Bronchial epithelial cell (primary cell): ENCODE results near the gene CACNA2D1. TPM values are rescaled to one million over a fixed set of nuclear protein-coding genes. Genes with fewer than 3 reads are reported as not detected.

Experiments
- DNase-seq: peaks from one replicate; pipeline ENCODE4 v3.0.0-alpha.2; 2010; ENCODE audit warnings: low read depth
- FAIRE-seq: peaks from 2 replicates; lab custom pipeline; 2011; peaks lifted over from hg19 to GRCh38; lab: Jason Lieb, UNC
- H3K27me3 ChIP-seq: 2 replicates; pipeline ENCODE4 v1.5.1; 2011; ENCODE audit warnings: low read length; ENCODE audit not compliant: control insufficient read depth, insufficient read depth
- H3K36me3 ChIP-seq: 2 replicates; pipeline ENCODE4 v1.5.1; 2011; ENCODE audit warnings: low read length; ENCODE audit not compliant: control insufficient read depth, insufficient read depth
- H3K4me3 ChIP-seq: 2 replicates; pipeline ENCODE4 v1.5.1; 2011; ENCODE audit warnings: mild to moderate bottlenecking, low read depth, low read length, control low read depth
- total RNA-seq: library from RNA; depleted of rRNA; stranded (reverse); fragments of >200 nt; gene quantifications from 2 replicates; pipeline ENCODE4 v1.2.1, GENCODE V29; 2014
- TF ChIP-seq, protein P1 (sequence below): IDR thresholded peaks from 2 replicates; pipeline ENCODE4 v1.5.1; 2011; ENCODE audit warnings: mild to moderate bottlenecking, moderate library complexity, low read length, control low read depth, inconsistent platforms; ENCODE audit not compliant: insufficient read depth, severe bottlenecking

The CACNA2D1 gene
- total RNA-seq, 1 donor from 2014 or later: 1.1 TPM

DNA sequence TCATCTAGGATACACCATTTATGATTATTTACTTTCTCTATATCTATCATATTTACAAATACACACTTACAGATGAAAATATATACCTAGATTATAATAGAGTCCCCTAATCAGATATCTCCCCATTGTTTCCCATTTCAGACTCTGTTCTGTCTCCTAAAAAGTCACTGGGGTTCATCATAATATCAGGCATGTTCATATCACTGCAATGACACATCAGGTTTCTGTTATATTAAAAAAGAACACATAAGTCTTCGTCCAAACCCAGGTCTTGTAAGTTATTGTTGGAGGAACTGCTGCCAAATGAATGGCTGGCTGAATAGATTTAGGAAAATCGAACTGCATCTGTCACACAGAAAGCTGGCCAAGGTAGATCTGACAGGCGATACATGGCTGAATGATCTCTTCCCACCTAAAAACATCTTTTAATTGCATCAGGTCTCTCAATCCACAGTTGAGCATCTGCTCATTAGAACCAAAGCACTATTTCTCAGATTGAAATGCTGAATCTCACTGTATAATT is 178.7 kb downstream of the CACNA2D1 start:
- FAIRE-seq: no peak

DNA sequence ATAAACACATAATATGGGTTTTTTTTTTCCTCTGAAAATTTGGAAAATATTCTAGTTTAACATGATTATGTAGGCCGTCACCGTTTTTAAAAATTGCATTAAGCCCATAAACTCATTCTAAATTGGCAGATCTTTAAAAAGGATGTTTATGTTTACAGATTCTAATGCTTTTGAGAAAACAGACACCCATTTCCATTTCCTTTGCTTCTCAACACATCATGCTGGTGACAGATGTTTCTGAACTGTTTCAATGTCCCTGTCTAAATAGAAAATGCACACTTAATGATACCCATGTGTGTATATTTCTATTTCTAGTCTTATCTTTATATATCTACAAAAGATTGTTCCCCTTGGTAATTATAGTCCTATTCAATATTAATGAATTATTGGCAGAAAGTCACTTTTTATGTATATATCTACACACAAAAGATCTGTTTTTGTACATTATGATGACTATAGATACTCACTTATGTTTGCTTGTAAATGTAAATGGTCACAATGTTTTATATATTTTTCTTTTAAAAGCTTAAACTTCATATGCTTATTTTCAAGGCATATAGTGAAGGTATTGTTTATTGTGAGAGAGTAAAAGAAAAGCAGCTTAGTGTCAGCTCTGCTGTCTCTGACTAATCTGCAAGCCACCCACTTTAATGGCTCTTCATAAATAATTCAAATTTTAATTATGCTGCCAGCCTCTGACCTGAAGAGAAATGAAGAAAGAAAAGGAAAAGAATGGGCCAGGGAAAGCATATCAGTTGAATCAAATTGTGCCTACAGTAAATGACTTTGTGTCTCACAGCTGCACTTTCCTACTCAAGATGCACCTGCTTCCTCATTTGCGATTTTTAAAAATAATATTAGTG is 179.4 kb downstream of the CACNA2D1 start:
- DNase-seq: no peak
- Histone ChIP-seq H3K27me3 (no peaks in the 10 kb centered on the region), H3K4me3 (no peak overlapping the region), H3K36me3 (no peaks in the 10 kb centered on the region)
- TF ChIP-seq, protein P1, sequence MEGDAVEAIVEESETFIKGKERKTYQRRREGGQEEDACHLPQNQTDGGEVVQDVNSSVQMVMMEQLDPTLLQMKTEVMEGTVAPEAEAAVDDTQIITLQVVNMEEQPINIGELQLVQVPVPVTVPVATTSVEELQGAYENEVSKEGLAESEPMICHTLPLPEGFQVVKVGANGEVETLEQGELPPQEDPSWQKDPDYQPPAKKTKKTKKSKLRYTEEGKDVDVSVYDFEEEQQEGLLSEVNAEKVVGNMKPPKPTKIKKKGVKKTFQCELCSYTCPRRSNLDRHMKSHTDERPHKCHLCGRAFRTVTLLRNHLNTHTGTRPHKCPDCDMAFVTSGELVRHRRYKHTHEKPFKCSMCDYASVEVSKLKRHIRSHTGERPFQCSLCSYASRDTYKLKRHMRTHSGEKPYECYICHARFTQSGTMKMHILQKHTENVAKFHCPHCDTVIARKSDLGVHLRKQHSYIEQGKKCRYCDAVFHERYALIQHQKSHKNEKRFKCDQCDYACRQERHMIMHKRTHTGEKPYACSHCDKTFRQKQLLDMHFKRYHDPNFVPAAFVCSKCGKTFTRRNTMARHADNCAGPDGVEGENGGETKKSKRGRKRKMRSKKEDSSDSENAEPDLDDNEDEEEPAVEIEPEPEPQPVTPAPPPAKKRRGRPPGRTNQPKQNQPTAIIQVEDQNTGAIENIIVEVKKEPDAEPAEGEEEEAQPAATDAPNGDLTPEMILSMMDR: no peak
- no peak for FAIRE-seq

More for the DNA sequence above, 178.7 kb downstream of the CACNA2D1 start:
- Histone ChIP-seq H3K4me3 (no peak overlapping the region), H3K36me3 (no peaks in the 10 kb centered on the region), H3K27me3 (no peaks in the 10 kb centered on the region)
- TF ChIP-seq, protein P1: no peak
- DNase-seq: no peak

DNA sequence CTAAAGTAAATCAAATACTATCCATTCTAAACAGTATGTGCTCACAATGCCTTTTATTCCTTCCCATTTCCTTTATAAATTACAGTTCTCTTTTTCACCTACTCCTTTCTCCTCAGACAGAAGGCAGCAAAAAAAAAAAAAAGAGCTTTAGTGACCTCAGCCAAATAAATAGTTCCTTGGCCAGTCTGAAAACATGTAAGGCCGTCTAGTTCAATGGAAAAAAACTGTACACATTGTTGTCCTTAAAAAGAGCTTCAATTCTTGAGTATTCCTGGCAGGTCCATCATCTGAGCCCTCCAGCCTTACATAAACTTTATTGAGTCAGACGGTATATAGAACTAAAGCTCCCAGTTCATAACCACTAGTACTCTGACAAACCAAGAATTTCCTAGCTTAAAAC is 185.4 kb downstream of the CACNA2D1 start:
- FAIRE-seq (no peak), DNase-seq (no peak)
- Histone ChIP-seq H3K36me3 (no peaks in the 10 kb centered on the region), H3K27me3 (no peaks in the 10 kb centered on the region), H3K4me3 (no peak overlapping the region)
- TF ChIP-seq, protein P1: no peak

DNA sequence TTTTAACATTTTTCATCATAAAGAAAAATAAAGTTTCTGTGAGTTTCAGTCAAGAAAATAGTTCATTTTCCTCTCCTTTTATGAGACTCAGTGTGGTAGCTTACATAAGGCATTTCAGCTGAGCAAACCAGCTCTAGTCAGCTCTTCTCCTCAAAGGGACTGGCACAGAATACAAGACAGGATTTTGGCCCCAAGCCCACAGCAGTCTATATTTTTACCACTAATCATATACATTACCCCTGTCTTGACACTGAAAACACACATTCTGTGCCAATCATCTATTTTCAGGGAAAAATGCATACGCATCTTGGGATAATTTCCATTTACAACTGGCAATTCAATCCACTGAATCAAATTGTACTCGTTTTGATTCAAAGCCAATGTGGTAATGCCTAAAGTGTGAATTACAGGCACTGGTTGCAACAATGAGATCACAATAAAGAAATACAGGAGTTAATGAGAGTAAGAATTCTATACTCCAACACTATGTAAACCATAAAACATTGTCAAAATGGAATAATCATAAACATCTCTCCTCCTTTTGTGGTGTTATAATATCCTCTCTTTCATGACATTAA is 186.4 kb downstream of the CACNA2D1 start:
- TF ChIP-seq, protein P1: no peak
- FAIRE-seq (no peak), DNase-seq (no peak)
- no peaks in the 10 kb centered on the region for H3K27me3 ChIP-seq
- no peak overlapping the region for H3K4me3 ChIP-seq
- H3K36me3 ChIP-seq: no peaks in the 10 kb centered on the region

DNA sequence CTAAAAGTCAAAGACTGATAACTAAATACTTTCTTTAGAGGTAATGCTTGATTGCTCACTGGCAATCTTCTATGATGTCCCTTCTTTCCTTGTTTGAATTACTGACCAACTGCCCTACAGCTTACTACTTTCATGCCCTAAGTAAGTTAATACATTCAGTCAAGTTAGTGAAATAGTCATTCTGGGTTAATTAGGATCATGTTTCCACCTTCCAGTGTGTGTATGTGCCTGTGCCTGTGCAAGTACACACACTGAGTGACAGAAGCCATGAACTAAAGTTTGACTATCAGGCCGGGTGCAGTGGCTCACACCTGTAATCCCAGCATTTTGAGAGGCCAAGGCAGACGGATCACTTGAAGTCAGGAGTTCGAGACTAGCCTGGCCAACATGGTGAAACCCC is 187.9 kb downstream of the CACNA2D1 start:
- no peaks in the 10 kb centered on the region for H3K27me3 ChIP-seq
- TF ChIP-seq, protein P1: no peak
- DNase-seq (no peak), FAIRE-seq (no peak)
- H3K4me3 ChIP-seq: no peak overlapping the region
- no peaks in the 10 kb centered on the region for H3K36me3 ChIP-seq
